ENCODE measurements around the gene MRPL48. TPM values are rescaled to one million over a fixed set of nuclear protein-coding genes. Genes with fewer than 3 reads are reported as not detected.

MRPL48 gene
- total and polyA plus RNA-seq, 4 donors, result 12.6 to 34.1 (median 20.0) TPM

DNA sequence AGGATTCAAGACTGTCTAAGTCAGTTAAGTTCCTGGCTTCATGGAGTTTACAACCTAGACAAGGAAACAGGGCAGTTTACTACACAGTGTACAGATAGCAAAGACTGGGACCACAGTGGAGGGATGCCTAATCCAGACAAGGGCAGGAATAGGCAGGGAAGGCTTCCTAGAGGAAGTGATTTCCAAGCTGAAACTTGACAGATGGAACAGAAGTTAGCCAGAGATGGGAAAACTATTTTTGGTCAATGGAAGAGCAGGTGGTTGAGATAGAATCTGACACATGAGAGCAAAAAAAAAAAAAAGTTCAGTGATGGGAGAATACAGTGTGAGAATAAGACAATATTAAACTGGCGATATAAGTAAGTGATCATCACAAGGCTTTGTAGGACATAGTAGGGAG, 87.7 kb downstream of the MRPL48 start:
- no peak for DNase-seq (ENCODE audit: low spot score)
- TF ChIP-seq HNF4A (conservative IDR thresholded peaks at IDR 0.05) (no peak), EGR1 (IDR thresholded peaks at IDR 0.05; ENCODE audit: low read depth in 2 of 2) (no peak), NR2F2 (IDR thresholded peaks at IDR 0.05) (no peak), REST (IDR thresholded peaks at IDR 0.05) (no peak)
- no peaks in the 10 kb centered on the region for H3K9me3 ChIP-seq (ENCODE audit: control insufficient read depth in 4 of 4, low read length in 3 of 4)
- 96% methylated on average over 1 of the region's 1 CpG for WGBS
- H3K9ac ChIP-seq (ENCODE audit: low read depth in 1 of 2, low read length in 2 of 2), result peak overlapping the region in 1 of 2 donors; percentile 97
- H3K27ac ChIP-seq (ENCODE audit: low read depth in 1 of 2, low read length in 2 of 2), result peak overlapping the region in 1 of 2 donors; percentile 83
- peak overlapping the region; percentile 77 to 93 (median 84) for H3K4me3 ChIP-seq (ENCODE audit: low read depth in 1 of 3, low read length in 3 of 3)
- peaks cover 2 to 23% (median 13%) of the 10 kb centered on the region in 4 donors for H3K4me1 ChIP-seq (ENCODE audit: control insufficient read depth in 4 of 4, insufficient read depth in 4 of 4, low read length in 3 of 4)
- no peaks in the 10 kb centered on the region for H3K27me3 ChIP-seq (ENCODE audit: control insufficient read depth in 4 of 4, insufficient read depth in 4 of 4, low read length in 3 of 4)
- peaks cover 7 to 21% (median 11%) of the 10 kb centered on the region in 4 donors for H3K36me3 ChIP-seq (ENCODE audit: control insufficient read depth in 4 of 4, insufficient read depth in 3 of 4, low read depth in 1 of 4, low read length in 3 of 4)

DNA sequence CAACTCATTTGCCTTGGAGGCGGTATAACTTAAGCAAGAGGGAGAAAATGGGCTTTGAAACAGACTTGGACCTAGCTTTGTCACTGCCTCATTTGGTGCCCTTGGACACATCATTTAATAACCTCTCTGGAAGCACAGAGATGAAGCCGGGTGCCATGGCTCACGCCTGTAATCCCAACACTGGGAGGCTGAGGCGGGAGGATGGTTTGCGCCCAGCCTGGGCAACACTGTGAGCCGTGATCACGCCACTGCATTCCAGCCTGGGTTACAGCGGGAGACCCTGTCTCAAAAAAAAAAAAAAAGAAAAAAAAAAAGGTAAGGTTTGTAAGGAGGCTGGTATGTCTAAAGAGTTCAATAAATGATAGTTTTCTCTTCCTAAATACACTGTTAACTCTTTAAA, 88.2 kb downstream of the MRPL48 start:
- peaks cover 7 to 21% (median 11%) of the 10 kb centered on the region in 4 donors for H3K36me3 ChIP-seq (ENCODE audit: control insufficient read depth in 4 of 4, insufficient read depth in 3 of 4, low read depth in 1 of 4, low read length in 3 of 4)
- TF ChIP-seq, protein P1, sequence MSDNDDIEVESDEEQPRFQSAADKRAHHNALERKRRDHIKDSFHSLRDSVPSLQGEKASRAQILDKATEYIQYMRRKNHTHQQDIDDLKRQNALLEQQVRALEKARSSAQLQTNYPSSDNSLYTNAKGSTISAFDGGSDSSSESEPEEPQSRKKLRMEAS (IDR thresholded peaks at IDR 0.05), result no peak
- TF ChIP-seq HNF4G (IDR thresholded peaks at IDR 0.05) (no peak), ATF3 (IDR thresholded peaks at IDR 0.05) (no peak), FOXA1 (IDR thresholded peaks at IDR 0.05) (no peak), REST (IDR thresholded peaks at IDR 0.05) (no peak), YY1 (IDR thresholded peaks at IDR 0.05) (no peak), RAD21 (IDR thresholded peaks at IDR 0.05) (no peak), FOXA2 (IDR thresholded peaks at IDR 0.05) (no peak), SP1 (IDR thresholded peaks at IDR 0.05) (no peak), EGR1 (IDR thresholded peaks at IDR 0.05; ENCODE audit: low read depth in 2 of 2) (no peak), HNF4A (conservative IDR thresholded peaks at IDR 0.05) (no peak), NR2F2 (IDR thresholded peaks at IDR 0.05) (no peak), GABPA (IDR thresholded peaks at IDR 0.05 in 1 of 2, conservative IDR thresholded peaks at IDR 0.05 in 1 of 2) (no peak), JUND (IDR thresholded peaks at IDR 0.05) (no peak), RXRA (IDR thresholded peaks at IDR 0.05) (no peak), TAF1 (conservative IDR thresholded peaks at IDR 0.05) (no peak)
- TF ChIP-seq, protein P2, sequence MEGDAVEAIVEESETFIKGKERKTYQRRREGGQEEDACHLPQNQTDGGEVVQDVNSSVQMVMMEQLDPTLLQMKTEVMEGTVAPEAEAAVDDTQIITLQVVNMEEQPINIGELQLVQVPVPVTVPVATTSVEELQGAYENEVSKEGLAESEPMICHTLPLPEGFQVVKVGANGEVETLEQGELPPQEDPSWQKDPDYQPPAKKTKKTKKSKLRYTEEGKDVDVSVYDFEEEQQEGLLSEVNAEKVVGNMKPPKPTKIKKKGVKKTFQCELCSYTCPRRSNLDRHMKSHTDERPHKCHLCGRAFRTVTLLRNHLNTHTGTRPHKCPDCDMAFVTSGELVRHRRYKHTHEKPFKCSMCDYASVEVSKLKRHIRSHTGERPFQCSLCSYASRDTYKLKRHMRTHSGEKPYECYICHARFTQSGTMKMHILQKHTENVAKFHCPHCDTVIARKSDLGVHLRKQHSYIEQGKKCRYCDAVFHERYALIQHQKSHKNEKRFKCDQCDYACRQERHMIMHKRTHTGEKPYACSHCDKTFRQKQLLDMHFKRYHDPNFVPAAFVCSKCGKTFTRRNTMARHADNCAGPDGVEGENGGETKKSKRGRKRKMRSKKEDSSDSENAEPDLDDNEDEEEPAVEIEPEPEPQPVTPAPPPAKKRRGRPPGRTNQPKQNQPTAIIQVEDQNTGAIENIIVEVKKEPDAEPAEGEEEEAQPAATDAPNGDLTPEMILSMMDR (IDR thresholded peaks at IDR 0.05; ENCODE audit: low read depth, low read length, missing input control), result no peak
- TF ChIP-seq, protein P3, sequence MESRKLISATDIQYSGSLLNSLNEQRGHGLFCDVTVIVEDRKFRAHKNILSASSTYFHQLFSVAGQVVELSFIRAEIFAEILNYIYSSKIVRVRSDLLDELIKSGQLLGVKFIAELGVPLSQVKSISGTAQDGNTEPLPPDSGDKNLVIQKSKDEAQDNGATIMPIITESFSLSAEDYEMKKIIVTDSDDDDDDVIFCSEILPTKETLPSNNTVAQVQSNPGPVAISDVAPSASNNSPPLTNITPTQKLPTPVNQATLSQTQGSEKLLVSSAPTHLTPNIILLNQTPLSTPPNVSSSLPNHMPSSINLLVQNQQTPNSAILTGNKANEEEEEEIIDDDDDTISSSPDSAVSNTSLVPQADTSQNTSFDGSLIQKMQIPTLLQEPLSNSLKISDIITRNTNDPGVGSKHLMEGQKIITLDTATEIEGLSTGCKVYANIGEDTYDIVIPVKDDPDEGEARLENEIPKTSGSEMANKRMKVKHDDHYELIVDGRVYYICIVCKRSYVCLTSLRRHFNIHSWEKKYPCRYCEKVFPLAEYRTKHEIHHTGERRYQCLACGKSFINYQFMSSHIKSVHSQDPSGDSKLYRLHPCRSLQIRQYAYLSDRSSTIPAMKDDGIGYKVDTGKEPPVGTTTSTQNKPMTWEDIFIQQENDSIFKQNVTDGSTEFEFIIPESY (IDR thresholded peaks at IDR 0.05), result no peak
- H3K9me3 ChIP-seq (ENCODE audit: control insufficient read depth in 4 of 4, low read length in 3 of 4), result no peaks in the 10 kb centered on the region
- H3K4me1 ChIP-seq (ENCODE audit: control insufficient read depth in 4 of 4, insufficient read depth in 4 of 4, low read length in 3 of 4), result peaks cover 2 to 21% (median 12%) of the 10 kb centered on the region in 4 donors
- DNase-seq (ENCODE audit: low spot score), result no peak
- peak overlapping the region; percentile 97 to 98 for H3K9ac ChIP-seq (ENCODE audit: low read depth in 1 of 2, low read length in 2 of 2)
- peak overlapping the region; percentile 77 to 93 (median 84) for H3K4me3 ChIP-seq (ENCODE audit: low read depth in 1 of 3, low read length in 3 of 3)
- no peaks in the 10 kb centered on the region for H3K27me3 ChIP-seq (ENCODE audit: control insufficient read depth in 4 of 4, insufficient read depth in 4 of 4, low read length in 3 of 4)
- peak overlapping the region; percentile 83 to 94 for H3K27ac ChIP-seq (ENCODE audit: low read depth in 1 of 2, low read length in 2 of 2)
- 26% methylated on average over 8 of the region's 8 CpGs for WGBS
